Neural progenitor cell (in vitro differentiated cells): ENCODE results near the gene STAM2.

ENCODE experiments used
- CTCF ChIP-seq: fragments of 200-600 bp; sonication (generic); IDR thresholded peaks from 2 replicates; pipeline ENCODE4 v1.5.1; 2017; ENCODE audit warnings: antibody characterized with exemption, mild to moderate bottlenecking
- EZH2 ChIP-seq: fragments of 200-600 bp; sonication (generic); IDR thresholded peaks from 2 replicates; pipeline ENCODE4 v1.6.1; 2017; ENCODE audit warnings: antibody characterized with exemption, mild to moderate bottlenecking, moderate library complexity

GRCh38 chr2:152222975-152223637 is 47.5 kb upstream of the STAM2 start:
- TF ChIP-seq CTCF (no peak), EZH2 (no peak)
